CD4-positive, alpha-beta T cell treated with Interleukin-15 for 4 hours (primary cell): ENCODE results near the gene OR10G4.
"Not testable (repeated sequence)": the region's sequence is repeated elsewhere in the genome, so short reads cannot be mapped to it uniquely, and the experiment has no call there.

Experiments used
- DNase-seq: peaks from one replicate; pipeline ENCODE4 v3.0.0-alpha.2; 2020; ENCODE audit warnings: low spot score

Gene OR10G4

DNA sequence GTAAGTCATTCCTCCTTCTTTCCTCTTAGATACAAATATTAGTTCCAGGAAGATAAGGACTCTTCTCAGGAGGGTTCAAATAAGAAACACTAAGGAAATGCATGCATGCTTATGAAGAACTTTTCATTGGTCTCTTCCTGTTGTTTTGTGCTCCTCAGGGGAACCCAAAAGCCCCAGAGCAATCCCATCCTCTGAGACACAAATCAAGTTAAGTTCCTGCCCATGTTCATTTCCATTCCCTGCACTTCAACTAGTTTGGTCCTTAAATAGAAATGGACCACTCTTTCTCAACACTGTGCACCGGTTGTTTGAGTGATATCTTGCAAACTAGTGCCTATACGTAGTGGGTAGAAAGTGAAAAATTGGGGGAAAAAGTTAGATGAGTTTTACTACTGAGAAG, at the start of gene OR10G4:
OR10G4 (plus strand) TSS at position 301 of the 400 bp plus-strand sequence. CDS start 2,578 bp downstream, outside the sequence.
- DNase-seq, result no peak

GRCh38 chr11:123973816-123974215, 39.0 kb upstream of the OR10G4 start:
- no peak for DNase-seq

GRCh38 chr11:123976770-123977560, 35.8 kb upstream of the OR10G4 start:
- DNase-seq, result no peak

DNA sequence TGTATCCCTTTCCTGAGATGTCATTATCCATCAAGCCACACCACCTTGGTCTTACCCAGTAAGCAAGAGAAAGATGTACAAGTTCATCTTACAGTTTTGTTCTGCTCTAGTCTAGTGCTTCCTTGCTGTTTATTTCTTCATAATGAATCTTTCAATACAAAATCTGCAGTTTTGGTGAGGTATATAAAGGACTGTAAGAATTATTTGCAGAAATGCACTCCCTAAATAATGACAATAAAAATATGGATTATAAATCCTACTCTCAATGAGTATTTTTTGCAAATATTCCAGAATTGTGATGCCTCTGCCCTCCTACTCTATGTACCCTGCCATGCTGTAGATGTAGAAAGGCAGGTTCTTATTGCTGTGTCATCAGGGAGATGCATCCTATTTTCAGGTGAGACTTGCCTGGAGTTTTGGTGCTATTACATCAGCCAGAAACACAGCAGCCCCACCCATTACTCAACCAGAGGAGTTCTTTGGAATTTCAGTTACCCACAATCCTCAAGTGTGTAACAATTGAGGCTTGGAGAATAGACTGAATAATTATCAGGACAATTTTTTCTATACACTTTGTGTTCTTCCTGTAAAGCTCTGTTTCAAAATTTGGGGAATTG, 35.0 kb upstream of the OR10G4 start, which contains the start of gene OR10S1:
OR10S1 (minus strand) TSS at position 51 of the 617 bp plus-strand sequence. CDS start 117 bp downstream, outside the sequence.
- no peak for DNase-seq

GRCh38 chr11:123979311-123979710, 33.5 kb upstream of the OR10G4 start:
- no peak for DNase-seq

DNA sequence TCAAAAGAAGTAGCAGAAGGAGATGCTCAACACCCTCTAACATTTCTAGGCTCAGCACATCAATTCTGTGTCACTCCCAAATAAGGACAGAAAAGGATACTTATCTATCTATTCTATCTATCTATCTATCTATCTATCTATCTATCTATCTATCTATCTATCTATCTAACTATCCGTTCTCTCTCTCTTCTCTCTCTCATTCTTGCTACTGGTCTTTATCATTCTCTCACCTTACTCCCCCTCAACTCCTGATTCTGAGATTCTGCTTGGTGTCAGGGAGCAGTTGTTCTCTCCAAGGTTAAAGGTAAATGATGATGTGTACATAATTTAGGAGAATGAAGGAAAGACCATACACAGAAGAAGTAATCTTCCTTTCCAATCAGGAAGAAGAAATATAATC, 17.7 kb upstream of the OR10G4 start, which contains the start of gene OR10G6:
OR10G6 (minus strand) TSS at position 43 of the 400 bp plus-strand sequence; CDS start at position 43, 0 bp downstream.
- no peak for DNase-seq

DNA sequence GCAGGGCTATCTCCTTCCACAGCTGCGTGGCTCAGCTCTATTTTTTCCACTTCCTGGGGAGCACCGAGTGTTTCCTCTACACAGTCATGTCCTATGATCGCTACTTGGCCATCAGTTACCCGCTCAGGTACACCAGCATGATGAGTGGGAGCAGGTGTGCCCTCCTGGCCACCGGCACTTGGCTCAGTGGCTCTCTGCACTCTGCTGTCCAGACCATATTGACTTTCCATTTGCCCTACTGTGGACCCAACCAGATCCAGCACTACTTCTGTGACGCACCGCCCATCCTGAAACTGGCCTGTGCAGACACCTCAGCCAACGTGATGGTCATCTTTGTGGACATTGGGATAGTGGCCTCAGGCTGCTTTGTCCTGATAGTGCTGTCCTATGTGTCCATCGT, 3.0 kb downstream of the OR10G4 start:
- not testable (repeated sequence) for DNase-seq

DNA sequence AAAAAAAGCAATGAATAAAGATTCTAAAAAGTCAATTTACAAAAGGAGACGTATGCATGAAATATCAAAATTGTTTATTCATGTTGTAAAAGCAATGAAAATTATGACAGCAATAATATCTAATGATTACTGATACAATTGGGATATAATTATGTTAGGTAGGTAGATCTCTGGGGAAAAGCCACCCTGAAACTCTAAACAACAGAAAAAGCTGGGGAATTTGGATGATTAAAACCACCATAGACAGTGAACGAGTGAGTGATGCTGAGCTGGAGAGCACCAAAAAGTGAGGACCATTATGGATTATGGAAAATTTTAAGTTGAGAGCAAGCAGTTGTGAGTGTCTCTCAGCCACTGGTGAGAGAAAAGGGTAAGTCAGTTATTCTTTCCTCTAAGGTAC, 13.7 kb downstream of the OR10G4 start, which contains the start of gene OR10G8:
OR10G8 (plus strand) TSS at position 301 of the 400 bp plus-strand sequence. CDS start 2,825 bp downstream, outside the sequence.
- no peak for DNase-seq

- DNase-seq, result no peak
Measured at GRCh38 chr11:124036666-124037065, 23.9 kb downstream of the OR10G4 start.

DNA sequence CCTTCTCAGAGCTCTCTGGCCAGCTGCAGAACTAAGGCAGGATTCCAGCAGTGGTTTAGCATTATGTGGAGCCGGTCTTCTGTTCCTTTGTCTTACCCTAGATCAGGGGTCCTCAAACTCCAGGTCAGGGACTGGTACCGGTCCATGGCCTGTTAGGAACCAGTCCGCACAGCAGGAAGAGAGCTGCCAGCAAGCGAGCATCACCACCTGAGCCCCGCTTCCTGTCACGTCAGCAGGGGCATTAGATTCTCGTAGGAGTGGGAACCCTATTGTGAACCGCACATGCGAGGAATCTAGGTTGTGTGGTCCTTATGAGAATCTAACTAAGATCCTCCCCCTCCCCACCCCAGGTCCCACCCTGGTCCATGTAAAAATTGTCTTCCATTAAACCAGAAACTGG, 26.8 kb downstream of the OR10G4 start:
- no peak for DNase-seq

DNA sequence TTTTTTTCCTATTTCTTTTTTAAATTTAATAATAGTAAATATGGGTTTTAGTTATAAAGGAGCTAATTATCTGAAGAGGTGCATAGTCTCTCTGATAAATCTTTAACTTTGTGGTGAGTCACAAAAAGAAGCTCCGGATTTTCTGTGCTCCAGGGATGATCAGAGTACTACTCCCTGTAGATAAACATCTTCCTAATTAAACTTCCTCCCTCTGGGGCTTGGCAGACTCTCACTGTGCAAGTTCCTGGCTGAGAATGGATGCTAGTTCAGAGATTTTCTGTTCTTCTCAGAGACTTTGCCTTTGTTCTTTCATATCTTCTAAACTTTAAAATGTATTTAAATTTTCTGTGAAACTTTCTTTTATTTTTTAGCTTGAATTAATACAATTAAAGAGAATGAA, 28.5 kb downstream of the OR10G4 start, which contains the start of gene OR10G7:
OR10G7 (minus strand) TSS at position 72 of the 400 bp plus-strand sequence. CDS start 2,324 bp downstream, outside the sequence.
- DNase-seq, result no peak

DNA sequence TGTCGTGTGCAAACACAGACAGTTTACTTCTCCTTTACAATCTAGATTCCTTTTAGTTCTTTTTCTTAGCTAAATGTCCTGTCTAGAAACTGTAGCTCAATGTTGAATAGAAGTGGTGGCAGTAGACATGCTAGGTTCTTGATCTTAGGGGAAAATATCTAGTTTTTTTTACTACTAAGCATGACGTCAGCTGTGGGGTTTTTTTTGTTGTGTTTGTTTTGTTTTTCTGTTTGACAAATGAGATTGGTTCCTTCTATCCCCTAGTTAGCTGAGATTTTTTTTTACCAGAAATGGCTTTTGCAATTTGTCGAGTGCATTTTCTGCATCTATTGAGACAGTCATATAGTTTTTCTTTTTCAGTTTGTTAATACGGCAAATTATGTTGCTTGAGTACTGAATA, 30.6 kb downstream of the OR10G4 start:
- DNase-seq, result no peak

DNA sequence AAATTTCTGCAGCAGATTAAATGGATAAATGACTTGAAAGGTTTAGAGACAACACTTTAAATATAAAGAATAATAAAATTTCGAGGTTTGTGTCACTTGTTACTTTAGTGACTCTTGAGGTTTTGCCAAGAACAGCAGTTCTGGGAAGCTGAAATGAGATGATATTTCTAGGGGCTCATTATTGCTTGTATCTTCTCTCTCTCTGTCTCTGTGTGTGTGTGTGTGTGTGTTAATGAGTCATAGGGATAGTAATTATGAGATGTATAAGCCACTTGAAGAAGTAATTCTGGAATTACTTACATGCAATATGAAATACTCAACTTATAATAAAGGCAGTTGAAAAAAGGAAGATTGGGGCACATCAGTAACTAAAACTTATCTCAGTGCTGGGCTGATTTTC, 38.0 kb downstream of the OR10G4 start:
- DNase-seq, result no peak

GRCh38 chr11:124052966-124053365, 40.2 kb downstream of the OR10G4 start:
- no peak for DNase-seq
